GM19452 (cell line): ENCODE data around the gene CACNG1.
"Not testable (repeated sequence)": the region's sequence is repeated elsewhere in the genome, so short reads cannot be mapped to it uniquely, and the experiment has no call there.

Source experiments
- ATAC-seq: cut with Tn5 transposase; IDR thresholded peaks from one replicate; pipeline ENCODE4 v1.9.1; 2021; ENCODE audit not compliant: unreplicated experiment

The CACNG1 gene

GRCh38 chr17:67025216-67025792 lies 19.1 kb upstream of the CACNG1 start:
- no peak for ATAC-seq

GRCh38 chr17:67026341-67026740 lies 18.0 kb upstream of the CACNG1 start:
- ATAC-seq, result no peak

- no peak for ATAC-seq
These were observed 17.2 kb upstream of the CACNG1 start for GRCh38 chr17:67027031-67027628.

- no peak for ATAC-seq
These were observed 13.7 kb upstream of the CACNG1 start for GRCh38 chr17:67030641-67031040.

- no peak for ATAC-seq
These were observed 12.0 kb upstream of the CACNG1 start for GRCh38 chr17:67032382-67032781.

GRCh38 chr17:67032985-67033384 lies 11.4 kb upstream of the CACNG1 start:
- ATAC-seq, result no peak

- ATAC-seq, result no peak
These were observed 10.7 kb upstream of the CACNG1 start for GRCh38 chr17:67033613-67034012.

- no peak for ATAC-seq
These were observed 8.9 kb upstream of the CACNG1 start for GRCh38 chr17:67035131-67036083.

- ATAC-seq, result no peak
These were observed 5.4 kb upstream of the CACNG1 start for GRCh38 chr17:67038861-67039365.

GRCh38 chr17:67040652-67041051 lies 3.7 kb upstream of the CACNG1 start:
- ATAC-seq, result no peak

GRCh38 chr17:67041119-67041518 lies 3.2 kb upstream of the CACNG1 start:
- not testable (repeated sequence) for ATAC-seq

- ATAC-seq, result no peak
These were observed 2.8 kb upstream of the CACNG1 start for GRCh38 chr17:67041531-67041930.

GRCh38 chr17:67041941-67042899 lies 2.1 kb upstream of the CACNG1 start:
- no peak for ATAC-seq

- ATAC-seq, result no peak
These were observed 1.1 kb upstream of the CACNG1 start for GRCh38 chr17:67043283-67043682.

- ATAC-seq, result no peak
These were observed 586 bp downstream of the CACNG1 start for GRCh38 chr17:67044940-67045339.

GRCh38 chr17:67046398-67046797 lies 2.0 kb downstream of the CACNG1 start:
- ATAC-seq, result no peak

GRCh38 chr17:67047382-67047781 lies 3.0 kb downstream of the CACNG1 start:
- no peak for ATAC-seq

- ATAC-seq, result no peak
These were observed 4.8 kb downstream of the CACNG1 start for GRCh38 chr17:67049025-67049739.

- ATAC-seq, result no peak
These were observed 5.7 kb downstream of the CACNG1 start for GRCh38 chr17:67050066-67050465.
